GM23338 (cell line): Measurements from ENCODE around the gene EYS. TPM values are rescaled to one million over a fixed set of nuclear protein-coding genes. Genes with fewer than 3 reads are reported as not detected.

Source experiments
- ATAC-seq: fragments of 200-7000 bp; cut with Tn5 transposase; 3 replicates; pipeline ENCODE4 v1.9.1; 2020
- DNase-seq: peaks from one replicate; pipeline ENCODE4 v3.0.0-alpha.2; 2015; ENCODE audit warnings: low spot score
- H2AFZ ChIP-seq: fragments of 200-600 bp; sonication (generic); 2 replicates; pipeline ENCODE4 v1.8.0; 2016; ENCODE audit warnings: antibody characterized with exemption, mild to moderate bottlenecking, moderate library complexity
- H3F3A ChIP-seq: fragments of 200-600 bp; sonication (generic); replicated peaks from 2 replicates; pipeline ENCODE4 v1.8.0; 2017; ENCODE audit warnings: antibody characterized with exemption, mixed run types, low read depth
- H3K27ac ChIP-seq: fragments of 200-600 bp; sonication (generic); 2 replicates; pipeline ENCODE4 v1.6.1; 2016; ENCODE audit warnings: low read depth
- H3K27me3 ChIP-seq: fragments of 200-600 bp; sonication (generic); 2 replicates; pipeline ENCODE4 v1.8.0; 2016; ENCODE audit warnings: mild to moderate bottlenecking, mixed run types, moderate library complexity; ENCODE audit not compliant: insufficient read depth
- H3K36me3 ChIP-seq: fragments of 200-600 bp; sonication (generic); 2 replicates; pipeline ENCODE4 v1.8.0; 2016; ENCODE audit warnings: mild to moderate bottlenecking; ENCODE audit not compliant: insufficient read depth
- H3K4me1 ChIP-seq: fragments of 200-600 bp; sonication (generic); 2 replicates; pipeline ENCODE4 v1.8.0; 2016; ENCODE audit warnings: mild to moderate bottlenecking, moderate library complexity; ENCODE audit not compliant: insufficient read depth
- H3K4me2 ChIP-seq: fragments of 200-600 bp; sonication (generic); 2 replicates; pipeline ENCODE4 v1.7.1; 2017; ENCODE audit warnings: mixed run types
- H3K4me3 ChIP-seq: fragments of 200-600 bp; sonication (generic); 2 replicates; pipeline ENCODE4 v1.6.1; 2016; ENCODE audit warnings: mixed run types
- H3K79me2 ChIP-seq: fragments of 200-600 bp; sonication (generic); replicated peaks from 2 replicates; pipeline ENCODE4 v1.8.0; 2017; ENCODE audit warnings: mild to moderate bottlenecking; ENCODE audit not compliant: insufficient read depth
- H3K9me2 ChIP-seq: fragments of 200-600 bp; sonication (generic); 2 replicates; pipeline ENCODE4 v1.8.0; 2017; ENCODE audit not compliant: insufficient read depth
- H4K20me1 ChIP-seq: fragments of 200-600 bp; sonication (generic); replicated peaks from 2 replicates; pipeline ENCODE4 v1.8.0; 2017; ENCODE audit warnings: mild to moderate bottlenecking; ENCODE audit not compliant: insufficient read depth
- H3K27ac Mint-ChIP-seq: 2 replicates; pipeline ENCODE4 v1.8.0; 2020; ENCODE audit warnings: inconsistent platforms, mild to moderate bottlenecking, moderate library complexity, mixed read lengths
- H3K27me3 Mint-ChIP-seq: 3 replicates; pipeline ENCODE4 v1.8.0; 2022; ENCODE audit warnings: low read depth, mild to moderate bottlenecking, moderate library complexity, mixed read lengths, inconsistent platforms; ENCODE audit not compliant: insufficient read depth, poor library complexity
- H3K36me3 Mint-ChIP-seq: 3 replicates; pipeline ENCODE4 v1.8.0; 2021; ENCODE audit warnings: low read depth, mild to moderate bottlenecking, inconsistent platforms, moderate library complexity, mixed read lengths
- H3K4me1 Mint-ChIP-seq: 3 replicates; pipeline ENCODE4 v1.8.0; 2020; ENCODE audit warnings: mild to moderate bottlenecking, inconsistent platforms, mixed read lengths
- H3K4me3 Mint-ChIP-seq: 3 replicates; pipeline ENCODE4 v1.8.0; 2021; ENCODE audit warnings: moderate library complexity, mild to moderate bottlenecking, inconsistent platforms, mixed read lengths
- H3K9me3 Mint-ChIP-seq: 3 replicates; pipeline ENCODE4 v1.8.0; 2020; ENCODE audit warnings: moderate library complexity, mild to moderate bottlenecking, inconsistent platforms, mixed read lengths
- CREB1 ChIP-seq: fragments of 250-450 bp; sonication (Bioruptor Pico); IDR thresholded peaks from 2 replicates; pipeline ENCODE4 v1.5.0; 2020; ENCODE audit warnings: low read depth, mild to moderate bottlenecking, moderate library complexity
- CTCF ChIP-seq, 2 experiments: fragments of 200-600 bp in 1 of 2; sonication (generic) in 1 of 2; conservative IDR thresholded peaks; 2 replicates each; pipeline versions ENCODE4 v1.5.1 to v1.6.1; 2016 to 2017; ENCODE audit warnings: antibody characterized with exemption in 2 of 2, low read depth in 2 of 2, mild to moderate bottlenecking in 2 of 2, moderate library complexity in 1 of 2
- EZH2 ChIP-seq: fragments of 200-600 bp; sonication (generic); IDR thresholded peaks from one replicate; pipeline ENCODE4 v1.8.0; 2017; ENCODE audit warnings: antibody characterized with exemption, mild to moderate bottlenecking, low read depth; ENCODE audit not compliant: unreplicated experiment
- EZH2phosphoT487 ChIP-seq: fragments of 200-600 bp; sonication (generic); IDR thresholded peaks from one replicate; pipeline ENCODE4 v1.8.1; 2018; ENCODE audit warnings: antibody characterized with exemption; ENCODE audit not compliant: unreplicated experiment
- NANOG ChIP-seq: IDR thresholded peaks from 2 replicates; pipeline ENCODE4 v1.6.1; 2016; ENCODE audit warnings: antibody characterized with exemption, borderline replicate concordance
- POLR2AphosphoS5 ChIP-seq: IDR thresholded peaks from 2 replicates; pipeline ENCODE4 v1.6.1; 2016; ENCODE audit warnings: antibody characterized with exemption, low read depth
- STAT1 ChIP-seq: IDR thresholded peaks from one replicate; pipeline ENCODE4 v1.6.1; 2016; ENCODE audit warnings: antibody characterized with exemption; ENCODE audit not compliant: unreplicated experiment
- ZNF114 ChIP-seq: fragments of 250-450 bp; sonication (Bioruptor Pico); IDR thresholded peaks from 2 replicates; pipeline ENCODE4 v1.5.0; 2020; ENCODE audit warnings: mild to moderate bottlenecking, moderate library complexity
- ZNF462 ChIP-seq: fragments of 250-450 bp; sonication (Bioruptor Pico); IDR thresholded peaks from 2 replicates; pipeline ENCODE4 v1.5.0; 2020; ENCODE audit warnings: mild to moderate bottlenecking, moderate library complexity
- polyA plus RNA-seq: library from polyadenylated mRNA; unstranded; fragments of >200 nt; fragmentation: Nextera tagmentation; extraction: Ambion mirVana; gene quantifications from 2 replicates; pipeline ENCODE4 v1.2.1, GENCODE V29; 2016
- total RNA-seq: library from RNA; depleted of rRNA; stranded (reverse); fragments of >200 nt; shearing (Covaris generic); gene quantifications from 2 replicates; pipeline ENCODE4 v1.2.3, GENCODE V29; 2014

Gene EYS
- total and polyA plus RNA-seq, 2 experiments from 2014 or later, result 0.38 to 0.52 TPM

DNA sequence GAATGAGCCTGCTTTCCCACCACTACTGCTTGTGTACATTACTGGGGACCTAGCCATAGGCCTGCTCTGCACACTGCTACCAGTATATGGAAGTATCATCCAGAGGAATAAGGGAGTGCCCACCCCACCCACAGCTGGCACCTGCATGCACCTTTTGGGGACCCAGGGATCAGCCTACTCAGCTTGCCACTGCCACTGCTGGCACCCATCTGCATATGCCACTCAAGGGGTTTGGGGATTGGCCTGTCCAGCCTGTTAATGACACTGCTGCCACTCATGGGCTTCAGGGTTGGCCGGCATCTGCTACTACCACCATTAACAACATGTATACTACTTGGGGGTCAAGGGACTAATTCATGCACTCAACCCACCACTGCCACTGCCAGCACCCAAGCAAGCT is 1239.4 kb downstream of the EYS start (continued):
- TF ChIP-seq ZNF462 (no peak), EZH2phosphoT487 (no peak), NANOG (no peak), ZNF114 (CRISPR knock-in tag) (no peak), EZH2 (no peak), STAT1 (no peak), CREB1 (CRISPR knock-in tag) (no peak), POLR2AphosphoS5 (no peak)

DNA sequence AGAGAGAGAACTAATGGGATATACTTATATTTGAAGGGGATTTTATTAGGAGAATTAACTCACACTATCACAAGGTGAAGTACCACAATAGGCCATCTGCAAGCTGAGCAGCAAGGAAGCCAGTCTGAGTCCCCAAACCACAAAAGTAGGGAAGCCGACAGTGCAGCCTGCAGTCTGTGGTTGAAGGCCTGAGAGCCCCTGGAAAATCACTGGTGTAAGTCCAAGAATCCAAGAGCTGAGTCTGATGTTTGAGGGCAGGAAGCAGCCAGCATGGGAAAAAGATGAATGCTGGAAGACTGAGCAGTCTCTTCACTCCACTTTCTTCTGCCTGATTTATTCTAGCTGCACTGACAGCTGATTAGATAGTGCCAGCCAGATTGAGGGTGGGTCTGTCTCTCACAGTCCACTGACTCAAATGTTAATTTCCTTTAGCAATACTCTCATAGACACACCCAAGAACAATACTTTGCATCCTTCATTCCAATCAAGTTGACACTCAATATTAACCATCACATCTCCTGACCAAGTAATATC is 1247.5 kb downstream of the EYS start:
- Histone ChIP-seq H3K36me3 (no peaks in the 10 kb centered on the region), H3K4me2 (no peak overlapping the region), H4K20me1 (no peaks in the 10 kb centered on the region), H3K27ac (no peak overlapping the region), H3K27me3 (no peaks in the 10 kb centered on the region), H2AFZ (peak overlapping the region; percentile 19; the same call in 1 of the 2 replicates), H3K9me2 (no peaks in the 10 kb centered on the region), H3F3A (no peaks in the 10 kb centered on the region), H3K79me2 (no peaks in the 10 kb centered on the region), H3K4me1 (no peaks in the 10 kb centered on the region), H3K4me3 (no peak overlapping the region)
- peaks cover 8% of the 10 kb centered on the region; the same call in 1 of the 3 replicates for H3K9me3 Mint-ChIP-seq
- ATAC-seq, result no peak
- no peaks in the 10 kb centered on the region for H3K4me1 Mint-ChIP-seq
- DNase-seq, result no peak
- no peaks in the 10 kb centered on the region; the same call in 2 of the 3 replicates for H3K36me3 Mint-ChIP-seq
- no peak overlapping the region for H3K27ac Mint-ChIP-seq
- H3K27me3 Mint-ChIP-seq, result no peaks in the 10 kb centered on the region
- H3K4me3 Mint-ChIP-seq, result no peak overlapping the region
- TF ChIP-seq STAT1, result no peak
- TF ChIP-seq CTCF (conservative IDR thresholded peaks at IDR 0.05; ENCODE audit: low read depth in 2 of 2), result no peak
